ENCODE data around the gene PCBD1.

PCBD1 gene

GRCh38 chr10:70884741-70885140 lies 3.6 kb downstream of the PCBD1 start:
- no peak for TF ChIP-seq ZBTB7A (IDR thresholded peaks at IDR 0.05; ENCODE audit: low read depth)

GRCh38 chr10:70880077-70880534 lies 8.3 kb downstream of the PCBD1 start:
- TF ChIP-seq RAD21 (IDR thresholded peaks at IDR 0.05; ENCODE audit: low read depth): peak; percentile 92
- no peak for TF ChIP-seq NFIC (IDR thresholded peaks at IDR 0.05)

- TF ChIP-seq MAX (IDR thresholded peaks at IDR 0.05): no peak
- no peak for TF ChIP-seq REST (IDR thresholded peaks at IDR 0.05; ENCODE audit: low read depth)
- TF ChIP-seq TAF1 (IDR thresholded peaks at IDR 0.05; ENCODE audit: low read depth): no peak
- no peak for TF ChIP-seq TEAD4 (IDR thresholded peaks at IDR 0.05)
- no peak for TF ChIP-seq USF1 (IDR thresholded peaks at IDR 0.05)
- TF ChIP-seq FOXM1 (IDR thresholded peaks at IDR 0.05; ENCODE audit: borderline replicate concordance, low read depth): no peak
- no peak for TF ChIP-seq RAD21 (IDR thresholded peaks at IDR 0.05; ENCODE audit: low read depth)
- TF ChIP-seq CREB1 (IDR thresholded peaks at IDR 0.05; ENCODE audit: low read depth): no peak
- TF ChIP-seq EGR1 (IDR thresholded peaks at IDR 0.05): no peak
- no peak for TF ChIP-seq ZBTB7A (IDR thresholded peaks at IDR 0.05; ENCODE audit: low read depth)
- no peak for TF ChIP-seq YY1 (IDR thresholded peaks at IDR 0.05; ENCODE audit: low read depth)
- no peak for TF ChIP-seq CEBPB (IDR thresholded peaks at IDR 0.05)
Measured at GRCh38 chr10:70879207-70879606, 9.2 kb downstream of the PCBD1 start.

GRCh38 chr10:70874061-70874460 lies 14.3 kb downstream of the PCBD1 start:
- TF ChIP-seq MAX (IDR thresholded peaks at IDR 0.05) (no peak), EGR1 (IDR thresholded peaks at IDR 0.05) (no peak), CEBPB (IDR thresholded peaks at IDR 0.05) (no peak), CREB1 (IDR thresholded peaks at IDR 0.05; ENCODE audit: low read depth) (no peak), ZBTB7A (IDR thresholded peaks at IDR 0.05; ENCODE audit: low read depth) (no peak), USF1 (IDR thresholded peaks at IDR 0.05) (no peak), TEAD4 (IDR thresholded peaks at IDR 0.05) (no peak), TAF1 (IDR thresholded peaks at IDR 0.05; ENCODE audit: low read depth) (no peak), EP300 (IDR thresholded peaks at IDR 0.05; ENCODE audit: borderline replicate concordance) (no peak), TCF12 (IDR thresholded peaks at IDR 0.05; ENCODE audit: low read depth) (no peak), REST (IDR thresholded peaks at IDR 0.05; ENCODE audit: low read depth) (no peak), FOXM1 (IDR thresholded peaks at IDR 0.05; ENCODE audit: borderline replicate concordance, low read depth) (no peak), YY1 (IDR thresholded peaks at IDR 0.05; ENCODE audit: low read depth) (no peak), RAD21 (IDR thresholded peaks at IDR 0.05; ENCODE audit: low read depth) (no peak), NFIC (IDR thresholded peaks at IDR 0.05) (no peak)

- TF ChIP-seq ZBTB7A (IDR thresholded peaks at IDR 0.05; ENCODE audit: low read depth) (no peak), RAD21 (IDR thresholded peaks at IDR 0.05; ENCODE audit: low read depth) (no peak), CREB1 (IDR thresholded peaks at IDR 0.05; ENCODE audit: low read depth) (no peak), TAF1 (IDR thresholded peaks at IDR 0.05; ENCODE audit: low read depth) (no peak), TEAD4 (IDR thresholded peaks at IDR 0.05) (no peak), FOXM1 (IDR thresholded peaks at IDR 0.05; ENCODE audit: borderline replicate concordance, low read depth) (no peak), EGR1 (IDR thresholded peaks at IDR 0.05) (no peak), EP300 (IDR thresholded peaks at IDR 0.05; ENCODE audit: borderline replicate concordance) (no peak), YY1 (IDR thresholded peaks at IDR 0.05; ENCODE audit: low read depth) (no peak), TCF12 (IDR thresholded peaks at IDR 0.05; ENCODE audit: low read depth) (no peak), REST (IDR thresholded peaks at IDR 0.05; ENCODE audit: low read depth) (no peak)
Measured at GRCh38 chr10:70872291-70872690, 16.1 kb downstream of the PCBD1 start.
